ENCODE results near the gene RSAD2. TPM values are rescaled to one million over a fixed set of nuclear protein-coding genes. Genes with fewer than 3 reads are reported as not detected.

RSAD2 gene
- total RNA-seq, 1 experiment from 2014 or later: 0.18 TPM

- no peak overlapping the region for H3K4me3 ChIP-seq (ENCODE audit: low read depth, low read length)
- POLR2A ChIA-PET: no interaction called here
- H3K4me1 Mint-ChIP-seq (ENCODE audit: low read depth, unreplicated experiment): no peaks in the 10 kb centered on the region
- no peak for DNase-seq
- no peaks in the 10 kb centered on the region for H3K4me1 ChIP-seq
- BruUV-seq (replicated peaks): no TSS peak
- H3K27me3 ChIP-seq (replicated peaks; ENCODE audit: control insufficient read depth, insufficient read depth, low read length): no peaks in the 10 kb centered on the region
- H3K9me3 Mint-ChIP-seq (ENCODE audit: unreplicated experiment): peaks cover 10% of the 10 kb centered on the region
- H3K27me3 Mint-ChIP-seq (ENCODE audit: insufficient read depth, unreplicated experiment): peaks cover 2% of the 10 kb centered on the region
- no peaks in the 10 kb centered on the region for H3K36me3 ChIP-seq (ENCODE audit: control insufficient read depth, insufficient read depth, low read length)
- TF ChIP-seq, protein P1, sequence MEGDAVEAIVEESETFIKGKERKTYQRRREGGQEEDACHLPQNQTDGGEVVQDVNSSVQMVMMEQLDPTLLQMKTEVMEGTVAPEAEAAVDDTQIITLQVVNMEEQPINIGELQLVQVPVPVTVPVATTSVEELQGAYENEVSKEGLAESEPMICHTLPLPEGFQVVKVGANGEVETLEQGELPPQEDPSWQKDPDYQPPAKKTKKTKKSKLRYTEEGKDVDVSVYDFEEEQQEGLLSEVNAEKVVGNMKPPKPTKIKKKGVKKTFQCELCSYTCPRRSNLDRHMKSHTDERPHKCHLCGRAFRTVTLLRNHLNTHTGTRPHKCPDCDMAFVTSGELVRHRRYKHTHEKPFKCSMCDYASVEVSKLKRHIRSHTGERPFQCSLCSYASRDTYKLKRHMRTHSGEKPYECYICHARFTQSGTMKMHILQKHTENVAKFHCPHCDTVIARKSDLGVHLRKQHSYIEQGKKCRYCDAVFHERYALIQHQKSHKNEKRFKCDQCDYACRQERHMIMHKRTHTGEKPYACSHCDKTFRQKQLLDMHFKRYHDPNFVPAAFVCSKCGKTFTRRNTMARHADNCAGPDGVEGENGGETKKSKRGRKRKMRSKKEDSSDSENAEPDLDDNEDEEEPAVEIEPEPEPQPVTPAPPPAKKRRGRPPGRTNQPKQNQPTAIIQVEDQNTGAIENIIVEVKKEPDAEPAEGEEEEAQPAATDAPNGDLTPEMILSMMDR (IDR thresholded peaks at IDR 0.05; ENCODE audit: insufficient read depth in 1 of 2, low read depth in 1 of 2, low read length in 1 of 2, severe bottlenecking in 1 of 2, unreplicated experiment in 1 of 2): no peak
- no peak overlapping the region for H3K4me3 Mint-ChIP-seq (ENCODE audit: unreplicated experiment)
- H3K27ac Mint-ChIP-seq (ENCODE audit: unreplicated experiment): no peak overlapping the region
- CTCF ChIA-PET: no interaction called here
- no peaks in the 10 kb centered on the region for H3K36me3 Mint-ChIP-seq (ENCODE audit: insufficient read depth, unreplicated experiment)
- intact Hi-C loops (cut with micrococcal nuclease; ENCODE audit: unreplicated experiment): no loop called here
- H3K9me3 ChIP-seq: no peaks in the 10 kb centered on the region
These were observed 10.2 kb downstream of the RSAD2 start for GRCh38 chr2:6887751-6888192.

GRCh38 chr2:6888724-6889123 is 11.1 kb downstream of the RSAD2 start:
- Histone ChIP-seq H3K27me3 (replicated peaks; ENCODE audit: control insufficient read depth, insufficient read depth, low read length) (no peaks in the 10 kb centered on the region), H3K9me3 (no peaks in the 10 kb centered on the region), H3K4me1 (no peaks in the 10 kb centered on the region), H3K4me3 (ENCODE audit: low read depth, low read length) (no peak overlapping the region), H3K36me3 (ENCODE audit: control insufficient read depth, insufficient read depth, low read length) (no peaks in the 10 kb centered on the region)
- Mint-ChIP-seq H3K9me3 (ENCODE audit: unreplicated experiment) (peaks cover 9% of the 10 kb centered on the region), H3K27me3 (ENCODE audit: insufficient read depth, unreplicated experiment) (peaks cover 2% of the 10 kb centered on the region), H3K4me1 (ENCODE audit: low read depth, unreplicated experiment) (no peaks in the 10 kb centered on the region), H3K4me3 (ENCODE audit: unreplicated experiment) (no peak overlapping the region), H3K27ac (ENCODE audit: unreplicated experiment) (no peak overlapping the region), H3K36me3 (ENCODE audit: insufficient read depth, unreplicated experiment) (no peaks in the 10 kb centered on the region)
- DNase-seq: no peak
- BruUV-seq (replicated peaks): no TSS peak
- ChIA-PET CTCF (no interaction called here), POLR2A (no interaction called here)
- intact Hi-C loops (cut with micrococcal nuclease; ENCODE audit: unreplicated experiment): no loop called here
- TF ChIP-seq, protein P1 (IDR thresholded peaks at IDR 0.05; ENCODE audit: insufficient read depth in 1 of 2, low read depth in 1 of 2, low read length in 1 of 2, severe bottlenecking in 1 of 2, unreplicated experiment in 1 of 2): no peak

DNA sequence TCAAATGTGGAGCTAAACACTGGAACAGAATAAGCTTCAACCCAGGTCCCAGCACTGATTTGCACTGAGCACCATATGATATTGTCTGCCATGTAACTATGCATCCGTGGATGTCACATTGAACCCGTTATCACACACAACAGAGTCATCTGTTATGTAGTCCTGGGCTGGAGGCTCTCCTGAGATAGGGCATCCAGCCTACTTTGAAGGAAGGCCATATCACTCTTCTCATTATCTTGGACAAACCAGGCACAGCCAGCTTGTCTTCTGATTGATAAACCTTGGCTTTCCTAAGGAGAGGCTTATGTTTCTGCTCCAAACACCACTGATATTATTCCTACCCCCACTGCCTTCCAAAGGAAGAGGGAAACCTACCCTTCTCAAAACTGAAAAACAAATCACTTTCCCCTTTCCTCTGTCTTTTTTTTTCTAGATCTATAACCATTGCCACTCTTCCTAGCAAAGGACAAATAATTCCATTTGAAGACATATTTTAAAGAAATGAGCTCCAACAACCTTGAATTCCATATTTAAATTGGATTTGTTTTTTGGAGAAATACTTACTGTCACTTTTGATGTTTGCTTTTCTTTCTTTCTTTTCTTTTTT is 16.4 kb downstream of the RSAD2 start:
- no peaks in the 10 kb centered on the region for H3K9me3 Mint-ChIP-seq (ENCODE audit: unreplicated experiment)
- H3K4me1 Mint-ChIP-seq (ENCODE audit: low read depth, unreplicated experiment): no peaks in the 10 kb centered on the region
- no peaks in the 10 kb centered on the region for H3K27me3 ChIP-seq (replicated peaks; ENCODE audit: control insufficient read depth, insufficient read depth, low read length)
- H3K4me3 Mint-ChIP-seq (ENCODE audit: unreplicated experiment): no peak overlapping the region
- H3K4me3 ChIP-seq (ENCODE audit: low read depth, low read length): no peak overlapping the region
- peaks cover 5% of the 10 kb centered on the region for H3K27me3 Mint-ChIP-seq (ENCODE audit: insufficient read depth, unreplicated experiment)
- no peaks in the 10 kb centered on the region for H3K36me3 ChIP-seq (ENCODE audit: control insufficient read depth, insufficient read depth, low read length)
- TF ChIP-seq, protein P1 (IDR thresholded peaks at IDR 0.05; ENCODE audit: insufficient read depth in 1 of 2, low read depth in 1 of 2, low read length in 1 of 2, severe bottlenecking in 1 of 2, unreplicated experiment in 1 of 2): no peak
- no peaks in the 10 kb centered on the region for H3K4me1 ChIP-seq
- ChIA-PET CTCF (no interaction called here), POLR2A (no interaction called here)
- H3K9me3 ChIP-seq: no peaks in the 10 kb centered on the region
- no peak for DNase-seq
- H3K27ac Mint-ChIP-seq (ENCODE audit: unreplicated experiment): no peak overlapping the region
- intact Hi-C loops (cut with micrococcal nuclease; ENCODE audit: unreplicated experiment): no loop called here
- no TSS peak for BruUV-seq (replicated peaks)
- H3K36me3 Mint-ChIP-seq (ENCODE audit: insufficient read depth, unreplicated experiment): no peaks in the 10 kb centered on the region

Measured in Caco-2 (cell line).